ENCODE results near the gene SCP2D1.
"Not testable (repeated sequence)": the region's sequence is repeated elsewhere in the genome, so short reads cannot be mapped to it uniquely, and the experiment has no call there.

The SCP2D1 gene

DNA sequence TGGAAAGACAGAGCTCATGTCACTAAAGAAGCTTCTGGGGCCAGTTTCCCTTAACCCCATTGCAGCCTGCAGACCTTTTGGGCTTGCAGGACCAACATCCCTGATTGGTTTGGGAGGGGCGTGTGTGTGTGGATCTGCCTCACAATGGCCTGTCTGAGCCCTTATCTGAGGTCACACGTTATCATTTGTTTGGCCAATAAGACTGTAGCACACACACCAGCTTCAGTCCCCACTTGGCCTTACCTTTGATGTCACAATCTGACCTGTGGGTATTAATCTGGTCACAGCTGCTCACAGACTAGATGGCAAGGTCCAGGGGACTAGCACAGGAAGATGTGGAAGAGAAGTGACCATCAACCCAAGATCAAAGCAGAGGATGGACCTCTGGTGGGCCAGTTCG lies at the start of gene SCP2D1:
SCP2D1 (plus strand) TSS at position 301 of the 400 bp plus-strand sequence; CDS start at position 334, 33 bp downstream.
- no peak for DNase-seq

DNA sequence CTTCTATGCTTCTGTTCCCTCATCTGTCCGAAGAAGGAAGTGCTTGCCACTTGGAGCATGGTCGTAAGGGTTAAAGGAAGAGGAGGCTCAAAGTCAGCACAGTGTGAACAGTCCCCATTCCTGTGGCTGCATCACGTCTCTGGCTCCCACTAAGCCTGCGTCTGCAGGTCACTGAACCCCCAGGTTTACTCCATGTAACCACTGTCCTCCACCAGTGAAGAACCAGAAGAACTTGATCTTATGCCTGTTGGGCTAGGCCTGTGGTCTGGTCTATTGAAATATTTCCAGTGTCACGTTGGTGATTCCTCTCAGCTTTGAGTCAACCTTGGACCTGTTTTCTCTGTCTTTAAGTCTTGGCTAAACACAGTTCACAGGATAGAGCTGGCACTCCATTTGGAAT lies 45.9 kb upstream of the SCP2D1 start:
- DNase-seq = no peak

DNA sequence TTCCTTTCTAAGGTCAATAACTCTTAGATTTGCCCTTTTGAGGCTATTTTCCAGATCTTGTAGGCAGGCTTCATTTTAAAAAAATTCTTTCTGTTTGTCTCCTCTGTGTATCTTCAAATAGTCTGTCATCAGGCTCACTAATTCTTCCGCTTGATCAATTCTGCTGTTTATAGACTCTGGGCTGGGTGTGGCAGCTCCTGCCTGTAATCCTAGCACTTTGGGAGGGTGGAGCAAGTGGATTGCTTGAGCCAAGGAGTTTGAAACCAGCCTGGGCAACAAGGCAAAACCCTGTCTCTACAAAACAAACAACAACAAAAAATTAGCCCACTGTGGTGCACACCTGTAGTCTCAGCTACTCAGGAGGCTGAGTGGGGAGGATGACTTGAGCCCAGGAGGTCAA lies 40.0 kb upstream of the SCP2D1 start:
- DNase-seq = no peak

DNA sequence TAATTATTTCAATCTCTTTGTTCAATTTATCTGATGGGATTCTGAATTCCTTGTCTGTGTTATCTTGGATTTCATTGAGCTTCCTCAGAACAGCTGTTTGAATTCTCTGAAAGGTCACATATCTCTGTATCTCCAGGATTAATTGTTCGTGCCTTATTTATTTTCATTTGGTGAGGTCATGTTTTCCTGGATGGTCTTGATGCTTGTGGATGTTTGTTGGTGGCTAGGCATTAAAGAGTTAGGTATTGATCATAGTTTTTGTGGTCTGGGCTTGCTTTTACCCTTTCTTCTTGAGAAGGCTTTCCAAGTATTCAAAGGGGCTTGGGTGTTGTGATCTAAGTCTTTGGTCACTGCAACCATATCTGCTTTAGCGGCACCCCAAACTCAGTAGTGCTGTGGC lies 39.4 kb upstream of the SCP2D1 start:
- DNase-seq = no peak

DNA sequence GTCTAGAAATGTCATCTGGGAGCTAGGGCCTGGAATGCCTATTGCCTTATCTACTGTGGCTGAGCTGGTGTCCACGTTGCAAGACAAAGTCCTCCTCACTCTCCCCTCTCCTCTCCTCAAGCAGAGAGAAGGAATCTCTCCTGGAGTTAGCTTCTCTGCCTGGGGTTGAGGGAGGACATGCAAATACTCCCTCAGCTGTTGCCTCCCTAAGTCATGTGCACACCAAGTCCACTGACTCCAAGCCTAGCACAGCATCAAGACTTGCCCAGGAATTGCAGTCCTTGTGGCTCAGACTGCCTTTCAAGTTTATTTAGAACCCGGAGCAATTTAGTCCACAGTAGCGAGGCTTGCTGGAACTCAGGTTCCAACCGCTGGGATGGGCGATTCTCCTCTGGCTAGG lies 38.0 kb upstream of the SCP2D1 start:
- DNase-seq = no peak

DNA sequence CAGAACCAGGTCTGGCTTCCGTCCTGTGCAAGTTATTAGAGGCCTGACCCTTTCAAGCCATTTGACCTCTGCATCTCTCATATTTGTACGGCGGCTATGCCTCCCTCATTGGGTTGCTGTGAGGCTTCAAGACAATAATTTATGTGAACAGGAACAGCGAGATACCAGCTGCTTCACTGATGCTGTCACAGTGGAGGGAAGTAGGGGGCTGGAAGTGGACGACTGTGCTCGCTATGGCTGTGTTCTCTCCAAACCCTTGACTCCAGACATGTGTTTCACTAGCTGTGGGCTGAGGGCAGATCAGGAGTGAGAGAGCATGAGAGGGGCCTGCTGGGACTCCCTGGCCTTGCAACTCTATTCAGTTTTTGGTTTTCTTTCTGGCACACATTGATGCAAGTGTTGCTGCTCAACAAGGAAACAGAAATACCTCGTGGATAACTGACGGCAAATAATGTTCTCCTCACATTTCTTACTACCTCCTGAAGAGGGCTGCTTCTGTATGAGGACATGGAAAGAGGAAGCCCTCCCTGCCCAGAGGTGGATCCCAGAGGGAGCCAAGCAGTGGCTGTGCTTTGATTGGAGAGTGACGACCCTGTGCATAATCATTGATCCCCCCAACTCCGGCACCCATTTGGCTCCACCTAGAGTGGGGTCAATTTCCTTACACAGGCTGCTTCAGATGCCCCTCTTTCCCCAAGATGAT lies 34.7 kb upstream of the SCP2D1 start:
- DNase-seq = no peak

DNA sequence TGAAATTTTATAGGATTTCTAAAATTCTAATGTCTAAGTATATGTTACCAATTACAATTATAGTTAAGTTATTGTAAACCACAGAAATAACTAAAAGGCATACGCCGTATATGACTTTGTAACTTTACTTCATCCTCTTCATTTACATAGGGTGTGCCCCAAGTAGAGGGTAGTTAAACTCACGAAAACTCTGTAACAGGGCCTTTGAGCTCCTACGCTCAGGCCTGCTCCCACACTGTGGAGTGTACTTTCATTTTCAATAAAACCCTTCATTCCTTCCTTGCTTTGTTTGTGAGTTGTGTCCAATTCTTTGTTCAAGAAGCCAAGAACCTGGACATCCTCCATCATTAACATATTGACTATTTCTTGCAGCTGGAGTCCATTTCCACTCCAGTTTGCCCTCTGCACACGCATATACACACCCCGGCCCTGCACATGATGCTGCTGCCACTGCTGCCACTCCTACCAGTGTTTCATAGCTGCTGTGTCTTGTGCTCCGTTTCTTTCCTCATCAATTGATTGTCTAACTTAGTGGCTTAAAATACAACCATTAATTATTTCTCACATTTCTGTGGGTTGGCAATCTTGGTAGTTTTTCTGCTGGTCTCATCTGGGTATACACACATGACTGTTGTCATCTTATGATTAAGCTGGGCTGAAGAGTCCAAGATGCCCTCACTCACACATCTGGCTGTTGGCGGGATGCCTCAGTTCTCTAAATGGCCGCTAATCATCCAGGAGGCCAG lies 33.0 kb upstream of the SCP2D1 start:
- no peak for DNase-seq

DNA sequence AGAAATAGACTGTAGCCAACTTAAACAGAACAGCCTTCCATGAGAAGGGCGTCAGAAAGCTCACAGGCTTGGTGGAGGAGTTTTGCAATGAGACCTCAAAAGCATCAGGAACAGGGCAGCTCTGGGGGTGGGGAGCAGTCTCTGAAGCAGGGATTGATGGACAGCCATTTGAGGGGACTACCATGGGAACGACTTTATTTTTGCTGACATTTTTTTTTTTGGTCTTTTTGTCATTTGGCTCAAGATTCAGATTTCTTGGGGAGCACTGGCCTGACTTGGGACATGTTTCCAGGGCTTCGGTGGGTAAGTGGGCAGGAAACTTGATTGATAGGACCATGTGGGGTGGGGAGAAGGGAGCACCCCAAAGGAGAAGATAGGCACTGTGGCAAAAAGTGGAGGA lies 32.1 kb upstream of the SCP2D1 start:
- DNase-seq = no peak

DNA sequence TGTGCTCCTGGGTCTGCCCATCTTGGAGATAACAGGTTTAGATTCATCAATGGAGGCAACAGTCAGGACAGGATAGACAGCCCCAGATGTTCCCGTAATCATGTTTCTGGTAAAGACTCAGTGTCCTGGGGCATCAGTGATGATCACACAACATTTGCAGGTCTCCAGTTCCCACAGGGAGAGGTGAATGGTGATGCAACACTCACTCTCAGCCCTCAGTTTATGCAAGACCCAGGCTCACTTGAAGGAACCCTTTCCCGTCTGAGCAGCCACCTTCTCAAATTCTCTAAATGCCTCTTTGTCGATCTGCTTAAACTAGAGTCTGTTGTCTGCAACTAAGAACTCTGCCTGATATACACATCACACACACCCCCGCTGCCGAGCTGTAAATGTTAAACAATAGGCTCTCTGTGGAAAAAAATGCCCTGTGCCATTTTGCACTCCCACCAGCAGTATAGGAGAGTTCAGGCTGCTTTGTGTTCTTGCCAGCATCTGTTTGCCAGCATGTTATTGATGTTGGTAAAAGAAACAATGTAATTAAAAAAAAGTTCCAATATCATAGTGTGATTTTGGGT lies 30.1 kb upstream of the SCP2D1 start:
- DNase-seq = no peak

DNA sequence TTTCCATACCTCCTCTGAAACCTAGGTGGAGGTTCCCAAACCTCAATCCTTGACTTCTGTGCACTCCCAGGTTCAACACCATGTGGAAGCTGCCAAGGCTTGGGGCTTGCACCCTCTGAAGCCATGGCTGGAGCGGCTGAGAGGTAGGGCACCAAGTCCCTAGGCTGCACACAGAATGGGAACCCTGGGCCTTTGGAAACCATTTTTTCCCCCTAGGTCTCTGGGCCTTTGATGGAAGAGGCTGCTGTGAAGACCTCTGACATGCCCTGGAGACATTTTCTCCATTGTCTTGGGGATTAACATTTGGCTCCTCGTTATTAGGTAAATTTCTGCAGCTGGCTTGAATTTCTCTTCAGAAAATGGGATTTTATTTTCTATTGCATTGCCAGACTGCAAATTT lies 26.5 kb upstream of the SCP2D1 start:
- not testable (repeated sequence) for DNase-seq

DNA sequence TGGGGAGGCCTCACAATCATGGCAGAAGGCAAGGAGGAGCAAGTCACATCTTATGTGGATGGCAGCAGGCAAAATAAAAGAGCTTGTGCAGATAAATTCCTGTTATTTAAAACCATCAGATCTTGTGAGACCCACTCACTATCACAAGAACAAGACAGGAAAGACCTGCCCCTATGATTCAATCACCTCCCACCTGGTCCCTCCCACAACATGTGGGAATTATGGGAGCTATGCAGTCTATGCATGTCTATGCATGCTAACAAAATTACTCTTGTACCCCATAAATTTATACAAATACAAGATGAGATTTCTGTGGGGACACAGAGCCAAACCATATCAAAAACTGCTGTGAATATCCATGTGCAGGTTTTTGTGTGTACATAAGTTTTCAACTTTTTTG lies 25.6 kb upstream of the SCP2D1 start:
- DNase-seq = no peak

DNA sequence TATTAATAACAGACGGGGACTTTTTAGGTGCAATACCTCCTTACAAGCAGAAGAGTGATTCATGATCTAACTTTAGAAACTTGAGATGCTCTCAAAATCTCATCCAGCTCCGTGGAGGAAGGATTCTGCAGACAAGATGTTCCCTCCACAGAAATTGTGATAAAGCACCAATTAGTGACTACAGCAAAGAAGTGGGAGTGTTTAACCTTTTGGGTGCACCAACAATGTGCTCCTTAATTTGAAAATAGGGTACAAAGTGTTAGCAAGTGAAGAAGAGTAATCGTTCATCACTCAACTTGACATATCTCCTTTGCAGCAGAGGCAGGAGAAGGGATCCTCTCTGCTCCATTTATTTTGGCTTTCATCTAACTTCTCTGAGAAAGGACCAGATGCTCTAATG lies 22.8 kb upstream of the SCP2D1 start:
- no peak for DNase-seq

DNA sequence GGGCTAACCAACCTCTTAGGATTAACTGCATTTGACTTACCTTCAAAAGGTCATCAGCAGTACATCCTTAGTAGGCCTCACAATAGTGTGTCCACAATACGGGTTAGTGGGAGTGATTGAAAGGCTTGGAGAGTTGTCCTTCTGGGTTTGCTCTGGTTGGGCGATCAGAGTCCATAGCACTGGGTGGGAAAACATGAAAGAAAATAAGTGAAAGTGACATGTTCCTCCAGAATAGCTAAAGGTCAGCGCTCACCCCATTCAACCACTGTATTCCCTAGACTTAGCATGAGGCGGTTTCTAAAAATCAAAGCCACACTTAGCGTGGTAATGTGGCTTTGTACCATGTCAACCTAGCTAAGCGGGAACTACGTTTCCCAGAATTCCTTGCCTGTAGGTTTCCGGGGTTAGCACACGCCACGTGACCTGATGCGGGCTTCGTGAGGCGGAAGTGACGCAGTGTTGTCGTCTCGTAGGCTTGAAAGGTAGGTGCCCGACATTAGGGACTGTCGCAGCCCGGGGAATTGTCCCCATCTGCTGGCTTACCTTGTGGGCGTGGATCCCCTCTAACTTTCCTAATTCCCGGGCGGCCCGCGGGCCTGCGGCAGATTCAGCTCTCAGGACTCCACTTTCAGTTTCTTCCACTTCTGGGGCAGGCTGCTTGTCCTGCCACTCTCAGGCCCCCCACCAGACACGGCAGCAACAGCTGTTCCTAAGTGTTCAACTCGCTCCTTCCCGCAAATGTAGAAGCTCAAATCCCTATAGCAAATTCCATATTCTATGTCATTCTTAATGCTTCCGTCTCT lies 19.8 kb upstream of the SCP2D1 start:
- DNase-seq = peak; percentile 94

DNA sequence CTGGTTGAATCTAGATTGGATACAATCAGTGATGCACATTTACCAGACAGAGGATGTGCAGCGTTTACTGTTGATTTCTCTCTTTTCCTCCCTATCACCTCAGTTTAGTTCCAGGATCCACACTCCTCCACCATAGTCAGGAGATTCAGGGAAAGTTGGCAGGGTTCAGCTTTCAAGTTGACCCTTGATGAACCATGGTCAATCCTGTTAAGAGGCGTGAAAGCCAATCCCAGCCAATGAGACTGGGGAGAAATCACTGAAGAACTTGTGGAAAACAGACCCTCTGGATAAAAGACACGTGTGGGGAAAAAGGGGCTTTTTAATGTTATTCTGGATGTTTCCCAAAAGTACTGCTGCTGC lies 19.2 kb upstream of the SCP2D1 start:
- no peak for DNase-seq

DNA sequence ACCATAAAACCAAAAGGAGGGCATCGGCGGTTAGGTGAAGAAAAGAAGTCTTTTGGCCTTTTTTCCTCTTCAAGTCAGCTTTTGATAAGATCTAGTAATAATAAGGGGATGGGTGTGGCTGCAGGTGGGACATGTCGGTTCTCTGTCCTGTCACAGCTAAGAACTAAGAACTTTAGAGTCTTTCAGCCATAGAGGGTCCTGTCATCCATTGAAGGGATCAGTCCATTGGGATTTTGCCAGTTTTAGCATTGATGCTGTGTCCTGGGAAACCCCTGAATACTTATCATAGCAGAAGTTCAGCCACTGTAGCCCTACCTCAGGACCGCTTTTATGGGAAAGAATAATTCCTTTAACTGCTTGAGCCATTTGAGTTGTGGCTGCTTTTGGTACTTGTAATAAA lies 18.2 kb upstream of the SCP2D1 start:
- no peak for DNase-seq

DNA sequence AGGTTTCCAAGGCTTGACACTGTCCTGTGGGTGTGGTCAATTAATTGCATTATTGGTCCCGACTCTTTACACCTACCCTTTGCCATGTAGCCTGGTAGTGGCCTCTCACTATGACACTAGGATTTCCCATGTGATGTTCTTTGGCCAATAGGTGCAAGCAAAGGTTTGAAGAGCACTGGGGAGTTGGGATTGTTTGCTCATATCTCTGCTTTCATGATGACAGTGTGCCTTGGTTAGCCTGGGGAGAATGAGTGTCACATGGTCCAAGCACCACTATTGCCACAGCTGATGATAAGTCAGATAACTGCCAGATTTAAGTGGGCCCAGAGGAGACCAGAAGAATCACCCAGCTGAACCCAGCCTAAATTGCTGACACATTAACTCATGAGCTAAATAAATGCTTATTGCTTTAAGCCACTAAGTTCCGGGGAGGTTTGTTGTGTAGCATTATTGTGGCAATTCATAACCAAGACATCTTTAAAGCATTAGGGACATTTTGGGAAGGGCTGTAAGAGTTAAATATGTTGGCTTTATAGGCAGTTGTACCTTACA lies 17.2 kb upstream of the SCP2D1 start:
- DNase-seq = no peak

DNA sequence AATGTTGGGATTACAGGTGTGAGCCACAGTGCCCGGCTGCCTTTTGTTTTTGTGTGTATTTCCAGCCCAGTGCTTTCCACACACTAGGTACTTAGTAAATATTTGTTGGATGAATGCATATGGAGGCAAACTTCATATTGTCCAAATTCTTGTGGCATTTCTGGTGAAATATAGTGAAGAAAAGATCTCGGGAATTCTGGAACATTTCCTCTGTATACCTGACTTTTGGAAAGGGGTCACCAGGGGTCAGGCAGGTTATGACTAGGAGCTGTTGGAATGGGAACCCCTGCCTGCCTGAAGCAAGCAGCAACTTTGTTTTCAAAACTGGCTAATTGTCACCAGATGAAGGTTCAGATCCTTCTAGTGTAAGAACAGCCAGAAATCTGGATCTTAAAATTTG lies 12.1 kb upstream of the SCP2D1 start:
- DNase-seq = no peak

DNA sequence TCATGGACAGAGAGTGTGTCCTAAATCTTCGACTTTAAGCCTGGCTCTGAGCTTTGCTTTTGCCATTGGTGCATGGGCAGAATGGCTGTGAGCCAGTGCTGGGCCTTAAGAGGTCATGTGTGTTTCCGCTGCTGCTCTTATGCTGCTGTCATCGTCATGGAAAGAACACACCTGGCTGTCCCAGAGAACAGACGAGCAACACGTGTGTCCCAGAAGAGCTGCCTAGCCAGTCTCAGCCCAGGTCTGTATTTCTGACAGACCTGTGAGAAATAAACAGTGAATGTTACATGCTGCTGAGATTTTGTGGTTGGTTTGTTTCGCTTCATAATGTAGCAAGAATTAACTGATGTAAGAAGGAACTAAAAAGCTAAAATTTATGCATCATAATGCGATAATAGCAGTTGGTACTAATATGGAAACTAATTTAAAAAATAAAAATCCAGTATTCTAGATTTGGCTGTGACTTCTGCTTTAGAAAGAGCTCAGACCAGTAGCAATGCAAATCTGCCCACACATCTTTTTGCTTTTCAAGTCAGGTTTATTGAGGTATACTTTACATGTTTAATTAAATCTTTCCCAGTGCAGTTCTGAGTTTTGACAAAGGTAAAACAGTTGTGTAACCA lies 11.5 kb upstream of the SCP2D1 start:
- DNase-seq = no peak

DNA sequence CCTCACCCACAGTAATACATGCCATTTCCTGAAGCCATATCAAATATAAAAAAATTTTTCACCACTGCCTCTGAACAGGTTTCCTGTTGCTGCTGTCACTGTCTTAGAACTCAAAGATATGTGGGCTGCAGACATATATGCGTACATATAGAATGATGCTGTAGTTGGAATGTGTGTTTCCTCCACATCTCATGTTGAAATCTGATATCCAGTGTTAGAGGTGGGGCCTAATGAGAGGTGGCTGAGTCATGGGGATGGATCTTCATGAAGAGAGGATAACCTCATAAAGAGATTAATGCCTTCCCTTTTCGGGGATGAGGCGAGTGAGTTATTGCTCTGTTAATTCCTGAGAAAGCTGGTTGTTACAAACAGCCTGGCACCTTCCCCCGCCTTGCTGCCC lies 7.7 kb upstream of the SCP2D1 start:
- DNase-seq = no peak

DNA sequence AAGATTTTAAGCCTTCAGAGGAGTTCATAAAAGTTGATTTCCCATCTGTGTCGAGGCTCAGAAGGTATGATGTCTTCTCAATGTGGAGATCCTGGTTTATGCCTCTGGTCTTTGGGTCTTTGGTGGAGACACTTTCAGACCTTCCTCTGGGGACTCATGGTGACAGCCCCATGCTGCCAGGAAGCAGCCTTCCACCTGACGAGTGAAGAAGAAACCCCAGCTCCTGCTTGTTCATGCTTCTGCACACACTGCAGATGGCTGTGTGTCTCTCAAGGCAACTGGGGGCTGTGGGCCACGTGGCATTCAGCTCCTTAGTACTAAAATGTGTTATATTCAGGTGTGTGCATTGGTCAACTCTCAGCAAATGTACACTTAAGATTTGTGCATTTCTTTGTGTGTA lies 4.9 kb upstream of the SCP2D1 start:
- DNase-seq = no peak

DNA sequence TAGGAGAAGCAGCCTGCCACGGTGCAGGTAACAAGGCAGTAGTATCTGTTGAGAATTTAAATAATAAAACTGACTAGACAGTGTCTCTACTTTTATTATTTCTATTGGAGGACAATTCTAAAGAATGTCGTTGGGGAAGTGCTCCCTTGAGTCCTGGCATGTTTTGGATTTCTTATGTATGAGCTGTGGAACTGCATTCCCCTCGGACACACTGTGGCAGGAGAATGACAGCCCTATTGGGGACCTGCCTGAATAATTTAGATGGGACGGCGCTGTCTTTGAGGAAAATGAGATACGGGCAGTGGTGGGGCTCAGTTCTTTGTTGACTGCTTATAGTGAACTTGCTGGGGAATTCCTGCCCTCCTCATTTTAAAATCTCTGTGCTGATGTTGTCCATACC lies 2.4 kb upstream of the SCP2D1 start:
- no peak for DNase-seq

DNA sequence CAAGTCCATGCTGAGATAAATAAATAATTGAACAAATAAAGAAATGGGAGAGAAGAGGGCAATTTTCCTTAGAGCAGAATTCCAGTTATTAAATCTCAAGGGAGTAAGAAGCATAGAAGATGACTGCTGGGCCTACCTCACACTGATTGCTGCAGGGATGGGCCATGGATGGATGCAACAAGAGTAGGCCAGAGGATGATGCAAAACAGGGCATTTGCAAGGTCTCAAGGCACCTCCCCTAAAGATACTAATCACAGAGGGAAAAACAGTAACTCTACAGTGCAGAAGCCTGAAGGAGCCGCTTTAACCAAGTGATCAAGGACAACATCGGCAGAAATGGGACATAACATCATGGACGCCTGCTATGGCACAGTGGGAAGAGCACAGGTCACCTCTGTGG lies 1.7 kb upstream of the SCP2D1 start:
- no peak for DNase-seq
